GM18951 (cell line): ENCODE data around the gene LOX.

Experiments
- POLR2A ChIP-seq: IDR thresholded peaks from 4 replicates; pipeline ENCODE4 v1.6.1; 2011; ENCODE audit warnings: mild to moderate bottlenecking; ENCODE audit not compliant: insufficient read length, insufficient read depth; ENCODE audit errors: extremely low read depth
- in situ Hi-C: fragments of 300-500 bp; cut with MboI; formaldehyde crosslinking; loops from one replicate; pipeline ENCODE4 v1.12.0; 2022; ENCODE audit warnings: low sequenced_read_pairs, mixed read lengths, inconsistent platforms; ENCODE audit not compliant: unreplicated experiment

Gene LOX

GRCh38 chr5:122078116-122079110 is at the start of gene LOX:
Gene LOX, minus strand, starts transcription at chr5:122078259. Its CDS starts 274 bp downstream, at chr5:122077985.
- no peak for TF ChIP-seq POLR2A
- in situ Hi-C loops, result no loop called here

DNA sequence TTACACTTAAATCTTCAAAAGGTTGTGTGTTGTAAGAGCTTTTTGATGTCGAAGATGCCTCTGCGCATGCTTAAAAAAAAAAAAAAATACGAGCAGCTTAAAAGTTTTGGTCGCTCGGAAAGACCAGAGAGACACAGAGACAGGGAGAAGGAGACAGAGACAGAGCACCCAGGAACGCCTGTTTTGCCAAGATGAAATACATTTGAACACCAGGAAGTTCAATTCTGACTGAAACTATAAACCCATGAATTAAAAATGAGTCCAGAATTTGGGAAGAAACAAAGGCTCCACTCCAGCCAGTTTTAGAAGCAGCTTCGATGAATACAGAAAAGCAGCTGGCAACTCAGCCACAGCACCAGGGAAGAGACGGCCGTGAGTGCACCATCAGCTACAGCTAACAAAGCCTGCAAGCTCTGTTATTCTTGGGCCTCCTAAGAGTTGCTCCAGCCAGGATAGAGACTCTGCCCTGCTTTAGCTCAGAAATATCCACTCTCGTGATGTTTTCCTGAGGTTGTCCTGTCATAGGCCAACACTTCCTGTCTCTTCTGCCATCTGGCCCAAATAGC is 48.8 kb upstream of the LOX start:
- in situ Hi-C loops, result no loop called here
- TF ChIP-seq POLR2A, result no peak

DNA sequence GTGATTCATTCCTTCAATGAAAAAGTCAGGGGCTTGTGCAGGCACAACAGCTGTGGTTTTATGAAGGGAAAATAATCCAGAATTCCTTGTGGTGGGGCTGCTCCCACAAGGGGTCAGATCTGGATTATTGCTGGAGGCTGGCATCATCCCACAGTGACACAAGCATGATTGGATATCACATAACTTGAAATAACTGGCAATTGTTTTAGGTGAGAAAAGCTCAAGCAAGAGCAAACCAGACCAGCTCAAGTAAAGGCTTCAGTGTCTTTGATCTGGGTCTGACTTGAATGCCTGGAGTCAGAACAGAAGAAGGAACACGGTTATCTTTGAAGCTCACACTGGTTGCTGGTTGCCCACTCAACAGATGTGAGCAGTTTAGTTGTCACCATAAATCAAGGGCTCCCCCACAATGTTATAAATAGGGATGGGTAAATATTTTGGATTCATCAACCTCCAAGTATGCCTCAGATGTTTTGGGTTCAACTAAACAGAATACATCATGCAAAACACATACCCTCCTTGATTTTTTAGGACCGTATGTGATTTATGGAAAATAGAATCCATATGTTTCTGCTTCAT is 48.2 kb upstream of the LOX start:
- in situ Hi-C loops, result no loop called here
- TF ChIP-seq POLR2A, result no peak

DNA sequence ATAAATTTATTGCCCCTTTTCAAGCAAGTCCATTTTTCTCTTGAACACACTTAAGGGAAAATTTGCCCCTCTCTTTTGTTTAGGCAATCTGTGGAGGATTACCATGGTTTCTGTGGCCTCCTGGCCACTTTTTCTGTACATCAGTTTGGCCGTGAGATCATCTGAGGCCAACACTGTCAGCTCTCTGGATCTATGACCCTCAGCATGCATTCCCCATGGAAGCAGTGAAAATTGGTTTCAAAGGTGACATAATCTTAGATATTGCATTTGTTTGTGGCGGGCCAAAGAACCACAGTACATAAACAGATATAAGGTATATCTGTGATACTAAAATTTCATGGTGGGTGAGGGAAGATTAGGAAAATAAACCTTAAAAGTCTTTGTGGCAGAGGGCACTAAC is 46.7 kb upstream of the LOX start:
- in situ Hi-C loops, result no loop called here
- TF ChIP-seq POLR2A, result no peak

- no peak for TF ChIP-seq POLR2A
- in situ Hi-C loops, result no loop called here
These were observed 43.7 kb upstream of the LOX start for GRCh38 chr5:122121479-122122465.

- in situ Hi-C loops, result no loop called here
These were observed 42.9 kb upstream of the LOX start for GRCh38 chr5:122120957-122121356.

DNA sequence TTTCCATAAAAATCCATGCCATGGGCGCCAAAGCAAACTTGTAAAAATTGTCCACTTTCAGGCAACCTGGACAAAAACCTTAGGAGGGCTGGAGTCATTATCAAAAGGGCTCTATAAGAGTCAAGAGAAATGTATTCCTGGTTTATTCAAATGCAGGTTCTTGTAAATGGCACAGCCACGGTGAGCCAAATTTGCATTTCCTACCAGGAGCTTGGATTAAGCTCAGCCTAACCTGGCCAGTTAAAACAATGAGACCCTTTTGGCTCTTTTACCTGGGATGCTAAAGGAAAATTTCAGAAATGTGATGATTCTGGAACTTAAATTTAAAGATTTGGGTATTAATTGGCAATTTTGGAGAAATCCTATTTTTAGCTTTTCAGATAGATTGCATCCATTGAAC is 42.4 kb upstream of the LOX start:
- no peak for TF ChIP-seq POLR2A
- in situ Hi-C loops, result no loop called here

More at GRCh38 chr5:122120957-122121356, 42.9 kb upstream of the LOX start:
- no peak for TF ChIP-seq POLR2A

- in situ Hi-C loops, result no loop called here
- no peak for TF ChIP-seq POLR2A
These were observed 41.1 kb upstream of the LOX start for GRCh38 chr5:122119205-122119604.

- TF ChIP-seq POLR2A, result no peak
- in situ Hi-C loops, result no loop called here
These were observed 40.4 kb upstream of the LOX start for GRCh38 chr5:122118356-122118948.

GRCh38 chr5:122114501-122114900 is 36.4 kb upstream of the LOX start:
- TF ChIP-seq POLR2A, result no peak
- in situ Hi-C loops, result no loop called here

DNA sequence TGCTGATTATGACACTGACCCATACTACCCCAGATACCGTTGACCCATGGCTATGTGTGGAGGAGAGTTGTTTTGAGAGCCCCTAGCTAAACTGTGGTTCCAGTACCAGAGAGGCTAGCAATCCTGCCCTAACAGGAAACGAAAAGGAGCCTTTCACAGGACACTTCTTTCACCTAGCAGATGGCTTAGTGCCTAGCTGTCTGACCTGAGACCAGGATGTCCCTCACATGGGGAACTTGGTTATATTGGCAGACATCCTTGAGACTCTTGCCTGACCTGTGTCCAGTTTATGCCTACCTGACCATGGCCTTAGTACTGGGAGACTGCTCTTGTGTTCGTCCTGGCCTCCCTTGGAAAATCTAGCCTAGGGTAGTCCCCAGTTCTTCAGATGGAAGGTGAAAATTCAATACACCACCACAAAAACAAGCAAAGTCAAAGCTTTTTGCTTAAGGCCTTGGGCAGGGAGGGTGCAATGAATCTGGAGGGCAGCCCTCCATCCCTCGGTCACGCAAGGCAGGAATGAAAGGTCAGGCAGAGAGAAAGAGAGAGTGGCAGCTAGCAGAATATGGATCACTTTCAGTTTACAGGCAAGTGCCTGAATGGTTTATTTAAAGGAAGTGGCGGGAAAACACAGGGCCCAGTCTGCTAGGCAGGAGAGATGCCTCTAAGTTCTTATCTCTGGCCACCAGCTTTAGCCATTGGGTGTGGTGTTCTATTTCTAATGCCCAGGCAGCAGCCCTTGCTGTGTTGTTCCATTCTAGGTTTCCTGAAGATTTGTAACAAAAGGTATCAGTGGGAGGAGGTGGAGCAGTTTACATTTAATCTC is 34.9 kb upstream of the LOX start:
- in situ Hi-C loops, result no loop called here
- no peak for TF ChIP-seq POLR2A
